ENCODE data around the gene LINGO4.

Gene LINGO4

GRCh38 chr1:151807131-151807530 lies 1.9 kb upstream of the LINGO4 start:
- H3K27ac ChIP-seq: no peak overlapping the region
- no peaks in the 10 kb centered on the region for H3K4me1 ChIP-seq (ENCODE audit: control insufficient read depth in 1 of 2, insufficient read depth in 1 of 2, low read depth in 1 of 2, low read length in 1 of 2)
- H3K4me3 ChIP-seq (ENCODE audit: low read depth in 1 of 2, low read length in 1 of 2): no peak overlapping the region
- no peaks in the 10 kb centered on the region for H3K36me3 ChIP-seq
- H3K27me3 ChIP-seq: peaks cover 51% of the 10 kb centered on the region
- no peaks in the 10 kb centered on the region for H3K9me3 ChIP-seq
- no peak for TF ChIP-seq CTCF (IDR thresholded peaks at IDR 0.05)

- Histone ChIP-seq H3K27me3 (peaks cover 60% of the 10 kb centered on the region), H3K27ac (no peak overlapping the region), H3K4me3 (ENCODE audit: low read depth in 1 of 2, low read length in 1 of 2) (no peak overlapping the region), H3K4me1 (ENCODE audit: control insufficient read depth in 1 of 2, insufficient read depth in 1 of 2, low read depth in 1 of 2, low read length in 1 of 2) (no peaks in the 10 kb centered on the region), H3K36me3 (no peaks in the 10 kb centered on the region), H3K9me3 (no peaks in the 10 kb centered on the region)
- no peak for TF ChIP-seq CTCF (IDR thresholded peaks at IDR 0.05)
These were observed 951 bp upstream of the LINGO4 start for GRCh38 chr1:151806170-151806569.

- Histone ChIP-seq H3K9me3 (no peaks in the 10 kb centered on the region), H3K27me3 (peaks cover 83% of the 10 kb centered on the region), H3K4me3 (ENCODE audit: low read depth in 1 of 2, low read length in 1 of 2) (no peak overlapping the region), H3K4me1 (ENCODE audit: control insufficient read depth in 1 of 2, insufficient read depth in 1 of 2, low read depth in 1 of 2, low read length in 1 of 2) (no peaks in the 10 kb centered on the region), H3K36me3 (no peaks in the 10 kb centered on the region), H3K27ac (no peak overlapping the region)
- no peak for TF ChIP-seq CTCF (IDR thresholded peaks at IDR 0.05)
These were observed 1.3 kb downstream of the LINGO4 start for GRCh38 chr1:151803915-151804314.

GRCh38 chr1:151803164-151803563 lies 2.1 kb downstream of the LINGO4 start:
- Histone ChIP-seq H3K9me3 (no peaks in the 10 kb centered on the region), H3K4me3 (ENCODE audit: low read depth in 1 of 2, low read length in 1 of 2) (no peak overlapping the region), H3K27ac (no peak overlapping the region), H3K4me1 (ENCODE audit: control insufficient read depth in 1 of 2, insufficient read depth in 1 of 2, low read depth in 1 of 2, low read length in 1 of 2) (no peaks in the 10 kb centered on the region), H3K36me3 (no peaks in the 10 kb centered on the region), H3K27me3 (peaks cover 84% of the 10 kb centered on the region)
- no peak for TF ChIP-seq CTCF (IDR thresholded peaks at IDR 0.05)

GRCh38 chr1:151802372-151802771 lies 2.8 kb downstream of the LINGO4 start:
- TF ChIP-seq CTCF (IDR thresholded peaks at IDR 0.05): no peak
- peaks cover 82% of the 10 kb centered on the region for H3K27me3 ChIP-seq
- no peak overlapping the region for H3K27ac ChIP-seq
- no peaks in the 10 kb centered on the region for H3K4me1 ChIP-seq (ENCODE audit: control insufficient read depth in 1 of 2, insufficient read depth in 1 of 2, low read depth in 1 of 2, low read length in 1 of 2)
- no peaks in the 10 kb centered on the region for H3K36me3 ChIP-seq
- no peaks in the 10 kb centered on the region for H3K9me3 ChIP-seq
- no peak overlapping the region for H3K4me3 ChIP-seq (ENCODE audit: low read depth in 1 of 2, low read length in 1 of 2)

- H3K36me3 ChIP-seq: no peaks in the 10 kb centered on the region
- H3K4me1 ChIP-seq (ENCODE audit: control insufficient read depth in 1 of 2, insufficient read depth in 1 of 2, low read depth in 1 of 2, low read length in 1 of 2): no peaks in the 10 kb centered on the region
- H3K27ac ChIP-seq: no peak overlapping the region
- H3K4me3 ChIP-seq (ENCODE audit: low read depth in 1 of 2, low read length in 1 of 2): no peak overlapping the region
- no peaks in the 10 kb centered on the region for H3K9me3 ChIP-seq
- peaks cover 82% of the 10 kb centered on the region for H3K27me3 ChIP-seq
- no peak for TF ChIP-seq CTCF (IDR thresholded peaks at IDR 0.05)
These were observed 3.4 kb downstream of the LINGO4 start for GRCh38 chr1:151801846-151802245.

Data from neutrophil (primary cell).